ENCODE data around the gene TGFBR1.

TGFBR1 gene

DNA sequence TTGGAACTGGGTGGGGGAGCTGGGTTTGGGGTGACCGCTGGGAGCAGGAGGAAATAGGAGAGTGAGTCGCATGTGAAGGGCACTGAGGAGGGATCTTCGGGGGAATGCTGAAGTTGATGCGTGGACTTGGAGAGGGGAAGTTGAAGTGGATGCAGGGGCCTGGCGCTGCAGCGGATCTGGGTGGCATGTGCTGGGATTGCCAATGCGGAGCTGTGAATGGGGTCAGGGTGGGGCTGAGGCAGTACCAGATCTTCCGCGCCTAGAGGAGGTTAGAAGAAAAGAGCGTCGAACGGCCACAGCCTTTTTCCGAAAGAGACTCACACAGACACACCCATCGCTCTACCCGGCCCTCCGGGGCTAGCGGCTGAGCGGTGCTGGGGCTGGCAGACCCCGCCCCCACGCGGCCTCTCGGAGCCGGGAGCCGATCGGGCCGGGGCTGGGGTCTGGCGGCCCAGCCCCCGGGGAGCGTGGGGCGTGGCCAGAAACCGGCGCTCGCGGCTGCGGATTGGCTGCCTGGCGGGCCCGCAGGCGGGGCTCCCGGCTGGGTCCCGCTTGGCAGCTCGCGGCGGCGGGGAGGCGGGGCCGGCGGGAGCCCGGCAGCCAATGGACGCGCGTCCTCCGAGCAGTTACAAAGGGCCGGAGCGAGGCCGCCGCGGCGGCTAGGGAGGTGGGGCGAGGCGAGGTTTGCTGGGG, at the start of gene TGFBR1:
TSS of gene TGFBR1 (plus strand) at position 655 of the 693 bp plus-strand sequence. CDS start 93 bp downstream, outside the sequence.
- DNase-seq (ENCODE audit: low read depth in 1 of 2, low spot score in 1 of 2) = peak; percentile 71 to 92

- DNase-seq (ENCODE audit: low read depth in 1 of 2, low spot score in 1 of 2) = no peak
Observed at GRCh38 chr9:99055384-99055783, 49.5 kb upstream of the TGFBR1 start.

GRCh38 chr9:99056186-99056585, 48.7 kb upstream of the TGFBR1 start:
- DNase-seq (ENCODE audit: low read depth in 1 of 2, low spot score in 1 of 2) = no peak

GRCh38 chr9:99056886-99057664, 47.8 kb upstream of the TGFBR1 start:
- DNase-seq (ENCODE audit: low read depth in 1 of 2, low spot score in 1 of 2) = no peak

GRCh38 chr9:99057665-99058625, 47.0 kb upstream of the TGFBR1 start:
- peak; percentile 38 to 40 for DNase-seq (ENCODE audit: low read depth in 1 of 2, low spot score in 1 of 2)

GRCh38 chr9:99058964-99059921, 45.7 kb upstream of the TGFBR1 start:
- no peak for DNase-seq (ENCODE audit: low read depth in 1 of 2, low spot score in 1 of 2)

- DNase-seq (ENCODE audit: low read depth in 1 of 2, low spot score in 1 of 2) = no peak
Observed at GRCh38 chr9:99060621-99061020, 44.3 kb upstream of the TGFBR1 start.

DNA sequence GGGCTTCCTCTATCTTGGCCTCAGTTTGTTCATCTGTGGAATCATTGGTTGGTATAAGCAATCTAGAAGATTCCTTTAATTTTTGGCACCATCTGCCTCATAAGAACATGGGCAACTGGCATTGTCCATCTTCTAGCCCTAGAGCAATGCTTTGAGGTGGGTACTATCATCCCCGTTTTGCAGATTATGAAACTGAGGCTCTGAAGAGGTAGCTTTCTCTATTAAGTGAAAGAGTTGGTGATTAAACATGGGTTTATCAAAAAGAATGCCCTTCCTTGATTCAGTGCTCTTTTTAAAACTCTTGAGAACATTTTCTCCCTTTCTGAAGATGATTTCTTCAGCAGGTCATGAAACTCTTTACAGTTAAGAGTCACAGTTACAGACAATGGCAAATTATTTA, 42.4 kb upstream of the TGFBR1 start:
- DNase-seq (ENCODE audit: low read depth in 1 of 2, low spot score in 1 of 2) = no peak

GRCh38 chr9:99063522-99063921, 41.4 kb upstream of the TGFBR1 start:
- no peak for DNase-seq (ENCODE audit: low read depth in 1 of 2, low spot score in 1 of 2)

DNA sequence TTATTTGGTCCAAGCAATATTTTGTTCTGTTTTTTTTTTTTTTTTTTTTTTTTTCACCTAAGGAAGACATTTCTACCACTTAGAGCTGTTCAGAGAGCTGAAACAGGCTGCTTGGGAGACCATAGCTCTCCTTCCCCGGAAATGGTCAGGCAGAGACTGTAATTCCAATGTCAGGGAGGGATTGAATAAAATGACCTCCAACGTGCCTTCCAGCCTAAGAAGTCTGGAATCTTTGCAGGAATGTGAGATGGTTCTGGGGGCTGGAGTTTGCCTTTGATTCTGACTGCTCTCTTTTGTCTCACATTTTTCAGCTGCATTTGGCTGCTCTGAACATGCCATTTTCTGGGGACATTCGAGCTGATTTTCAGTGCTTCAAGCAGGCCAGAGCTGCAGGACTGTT, 38.3 kb upstream of the TGFBR1 start:
- DNase-seq (ENCODE audit: low read depth in 1 of 2, low spot score in 1 of 2) = no peak

DNA sequence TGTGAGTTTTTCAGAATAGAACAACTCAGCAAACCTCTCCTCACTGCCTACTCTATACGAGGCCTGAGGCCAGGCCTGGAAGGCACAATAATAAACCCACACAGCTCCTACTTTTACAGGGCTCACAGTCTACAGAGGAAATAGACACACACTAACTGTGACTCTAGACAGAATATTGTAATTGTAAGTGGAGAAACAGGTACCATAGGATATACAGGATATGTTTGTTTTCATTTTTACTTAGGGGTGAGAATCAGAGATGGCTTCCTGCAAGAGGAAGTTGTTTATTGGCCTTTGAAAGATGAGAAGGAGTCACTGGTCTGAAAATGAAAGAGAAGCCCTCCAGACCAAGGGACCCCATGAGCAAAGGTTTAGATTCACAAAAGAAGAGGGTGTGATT, 35.8 kb upstream of the TGFBR1 start:
- no peak for DNase-seq (ENCODE audit: low read depth in 1 of 2, low spot score in 1 of 2)

DNA sequence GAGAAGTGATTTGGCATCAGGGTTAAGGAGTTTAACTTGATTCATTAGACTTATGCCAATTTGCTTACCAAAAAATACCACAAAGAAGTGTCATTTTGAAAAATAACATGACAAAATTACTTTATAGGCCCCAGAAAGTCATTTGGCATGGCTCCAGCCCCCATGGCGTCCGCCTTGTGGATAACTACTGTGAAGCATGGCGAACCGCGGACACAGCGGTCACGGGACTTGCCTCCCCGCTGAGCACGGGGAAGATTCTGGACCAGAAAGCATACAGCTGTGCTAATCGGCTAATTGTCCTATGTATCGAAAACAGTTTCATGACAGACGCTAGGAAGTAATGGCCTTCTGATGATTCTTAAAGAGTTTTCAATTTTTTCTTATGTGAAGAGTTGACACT, 35.4 kb upstream of the TGFBR1 start:
- no peak for DNase-seq (ENCODE audit: low read depth in 1 of 2, low spot score in 1 of 2)

DNA sequence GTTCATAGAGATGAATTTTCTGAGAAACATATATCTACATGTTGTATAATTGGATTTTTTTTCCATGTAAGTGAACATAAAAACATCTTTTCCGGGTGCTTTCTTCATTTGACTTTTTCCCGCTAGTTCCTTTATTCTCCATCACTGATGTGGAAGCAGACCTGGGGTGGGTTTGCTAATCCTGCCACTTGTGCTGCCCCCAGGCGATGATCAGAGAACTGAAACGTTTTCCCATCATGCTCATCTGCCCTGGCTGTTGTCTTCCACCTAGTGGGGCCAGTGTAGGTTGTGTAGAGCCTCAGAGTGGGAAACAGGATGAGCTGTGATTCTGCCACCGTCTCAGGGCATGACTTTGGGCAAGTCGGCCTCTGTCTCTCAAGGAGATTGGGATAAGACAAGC, 34.2 kb upstream of the TGFBR1 start:
- no peak for DNase-seq (ENCODE audit: low read depth in 1 of 2, low spot score in 1 of 2)

- DNase-seq (ENCODE audit: low read depth in 1 of 2, low spot score in 1 of 2) = no peak
Observed at GRCh38 chr9:99071313-99072039, 33.4 kb upstream of the TGFBR1 start.

- no peak for DNase-seq (ENCODE audit: low read depth in 1 of 2, low spot score in 1 of 2)
Observed at GRCh38 chr9:99072040-99072394, 32.9 kb upstream of the TGFBR1 start.

DNA sequence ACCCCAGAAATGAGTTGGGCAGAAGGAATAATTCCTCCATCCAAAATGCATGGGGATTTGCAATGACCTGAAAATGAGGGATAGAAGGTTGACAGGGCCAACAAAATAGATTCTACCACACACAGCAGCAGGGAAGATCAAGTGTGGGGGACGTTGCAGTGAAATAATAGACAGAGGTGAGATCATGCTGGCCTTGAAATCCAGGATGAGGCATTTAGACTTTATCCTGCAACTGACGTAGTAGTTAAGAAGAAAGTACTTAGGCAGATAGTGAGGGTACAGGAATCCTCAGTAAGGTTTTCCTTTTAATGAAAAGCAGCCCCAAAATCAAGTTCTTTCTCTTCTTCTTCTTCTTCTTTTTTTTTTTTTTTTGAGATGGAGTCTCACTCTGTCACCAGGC, 31.6 kb upstream of the TGFBR1 start:
- no peak for DNase-seq (ENCODE audit: low read depth in 1 of 2, low spot score in 1 of 2)

- DNase-seq (ENCODE audit: low read depth in 1 of 2, low spot score in 1 of 2) = no peak
Observed at GRCh38 chr9:99073985-99074901, 30.7 kb upstream of the TGFBR1 start.

DNA sequence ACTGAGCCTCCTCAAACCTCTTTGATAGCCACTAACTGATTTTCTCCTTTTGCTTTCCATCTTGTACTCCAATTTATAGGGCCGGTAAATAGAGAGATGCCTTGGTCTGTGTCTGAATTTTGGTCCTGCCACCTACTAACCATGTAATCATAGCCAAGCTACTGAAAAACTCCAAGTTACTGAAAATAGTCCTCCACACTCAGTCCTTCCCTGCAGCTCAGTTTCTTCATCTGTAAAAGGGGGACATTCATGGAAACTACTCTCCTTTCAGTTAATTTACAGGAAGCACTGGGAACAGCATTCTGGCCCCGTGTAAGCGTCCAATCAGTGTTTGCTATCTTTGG, 30.0 kb upstream of the TGFBR1 start:
- no peak for DNase-seq (ENCODE audit: low read depth in 1 of 2, low spot score in 1 of 2)

Measured in activated T-helper 1 cell treated with anti-CD3 and anti-CD28 coated beads, Interleukin-2, amount 50 U/mL, for 16 hours (primary cell).